GM12878 (cell line): ENCODE measurements around the gene BICD1. TPM values are rescaled to one million over a fixed set of nuclear protein-coding genes. Genes with fewer than 3 reads are reported as not detected.

Experiments used
- ATAC-seq: fragments of 200-7000 bp; cut with Tn5 transposase; 3 replicates; pipeline ENCODE4 v1.9.1; 2020; ENCODE audit warnings: mild to moderate bottlenecking, moderate library complexity
- BruUV-seq: library from RNA; stranded (reverse); fragments of 400-500 nt; replicated peaks from 2 replicates; lab custom pipeline; 2021; lab: Mats Ljungman, UMichigan
- CTCF ChIA-PET: fragments of 300-600 bp; sonication (Branson Sonifier 250); formaldehyde crosslinking; extraction: SDS; loops from one replicate; lab custom pipeline; 2021; ENCODE audit warnings: inconsistent platforms; lab: Yijun Ruan, JAX
- POLR2A ChIA-PET: fragments of 350-600 bp; formaldehyde crosslinking; extraction: SDS; loops from one replicate; lab custom pipeline; 2021; ENCODE audit warnings: inconsistent platforms; lab: Charles Lee
- RAD21 ChIA-PET: fragments of 300-600 bp; sonication (Branson Sonifier 250); formaldehyde crosslinking; loops from one replicate; lab custom pipeline; 2023; ENCODE audit warnings: antibody characterized with exemption; ENCODE audit not compliant: unreplicated experiment; lab: Charles Lee
- SMC1A ChIA-PET: fragments of 300-600 bp; sonication (Branson Sonifier 250); formaldehyde crosslinking; loops from one replicate; lab custom pipeline; 2023; ENCODE audit not compliant: unreplicated experiment, uncharacterized antibody; lab: Charles Lee
- DNase-seq: peaks from one replicate; pipeline ENCODE4 v3.0.0-alpha.2; 2011; ENCODE audit warnings: low read depth, low spot score
- FAIRE-seq: peaks from 3 replicates; lab custom pipeline; 2011; peaks lifted over from hg19 to GRCh38; lab: Jason Lieb, UNC
- H2AFZ ChIP-seq: 2 replicates; pipeline ENCODE4 v1.6.0; 2011; ENCODE audit warnings: low read depth, low read length, control low read depth; ENCODE audit not compliant: control insufficient read depth
- H3K27ac ChIP-seq: 2 replicates; pipeline ENCODE4 v1.5.1; 2011; ENCODE audit warnings: control low read depth; ENCODE audit not compliant: control insufficient read depth, insufficient read depth
- H3K27me3 ChIP-seq, 2 experiments: replicated peaks in 1 of 2; 2 replicates each; pipeline versions ENCODE4 v1.6.0 to v1.6.1; 2011; ENCODE audit warnings: low read length in 1 of 2; ENCODE audit not compliant: control insufficient read depth in 2 of 2, insufficient read depth in 2 of 2
- H3K36me3 ChIP-seq, 2 experiments: 2 replicates each; pipeline ENCODE4 v1.5.1; 2011; ENCODE audit warnings: low read length in 1 of 2; ENCODE audit not compliant: control insufficient read depth in 2 of 2, insufficient read depth in 2 of 2
- H3K4me1 ChIP-seq: 2 replicates; pipeline ENCODE4 v1.6.1; 2011; ENCODE audit warnings: mild to moderate bottlenecking, low read length, moderate library complexity, mixed read lengths; ENCODE audit not compliant: control insufficient read depth, insufficient read depth
- H3K4me2 ChIP-seq: 2 replicates; pipeline ENCODE4 v1.6.0; 2011; ENCODE audit warnings: control low read depth; ENCODE audit not compliant: control insufficient read depth, insufficient read depth
- H3K4me3 ChIP-seq: fragments of 200-600 bp; sonication (generic); 2 replicates; pipeline ENCODE4 v1.5.1; 2016
- H3K79me2 ChIP-seq: 2 replicates; pipeline ENCODE4 v1.6.0; 2011; ENCODE audit warnings: low read length; ENCODE audit not compliant: control insufficient read depth, insufficient read depth
- H3K9ac ChIP-seq: 2 replicates; pipeline ENCODE4 v1.8.0; 2011; ENCODE audit warnings: low read length, control low read depth, mixed read lengths; ENCODE audit not compliant: control insufficient read depth, insufficient read depth
- H3K9me3 ChIP-seq: replicated peaks from 3 replicates; pipeline ENCODE4 v1.5.1; 2011; ENCODE audit warnings: mild to moderate bottlenecking, low read length; ENCODE audit not compliant: control insufficient read depth, insufficient read depth
- H4K20me1 ChIP-seq: 2 replicates; pipeline ENCODE4 v1.6.0; 2011; ENCODE audit not compliant: control insufficient read depth, insufficient read depth
- BCL3 ChIP-seq: IDR thresholded peaks from 2 replicates; pipeline ENCODE4 v1.6.1; 2011; ENCODE audit warnings: borderline replicate concordance, low read depth, mild to moderate bottlenecking, moderate library complexity, low read length; ENCODE audit not compliant: insufficient read depth, poor library complexity, severe bottlenecking
- IKZF2 ChIP-seq, 2 experiments: fragments of 450-650 bp; IDR thresholded peaks; 2 replicates each; pipeline ENCODE4 v1.6.1; 2017; ENCODE audit warnings: mild to moderate bottlenecking in 2 of 2, moderate library complexity in 2 of 2
- MEF2A ChIP-seq: IDR thresholded peaks from 2 replicates; pipeline ENCODE4 v1.6.1; 2011; ENCODE audit warnings: low read depth, mild to moderate bottlenecking, low read length, moderate library complexity; ENCODE audit not compliant: insufficient read depth
- MLLT1 ChIP-seq: fragments of 450-650 bp; IDR thresholded peaks from 2 replicates; pipeline ENCODE4 v1.6.1; 2016; ENCODE audit warnings: mild to moderate bottlenecking
- MYB ChIP-seq: fragments of 150-350 bp; IDR thresholded peaks from 2 replicates; pipeline ENCODE4 v1.6.1; 2014; ENCODE audit warnings: mild to moderate bottlenecking, low read depth, low read length, borderline replicate concordance
- POLR2AphosphoS2 ChIP-seq: IDR thresholded peaks from 2 replicates; pipeline ENCODE4 v1.6.1; 2011; ENCODE audit warnings: low read depth, mild to moderate bottlenecking, low read length, improper control_type of control experiment, moderate library complexity
- TBL1XR1 ChIP-seq: IDR thresholded peaks from 2 replicates; pipeline ENCODE4 v1.6.1; 2012; ENCODE audit warnings: low read depth, low read length, improper control_type of control experiment
- ZZZ3 ChIP-seq: IDR thresholded peaks from 2 replicates; pipeline ENCODE4 v1.6.1; 2011; ENCODE audit warnings: low read depth; ENCODE audit not compliant: control insufficient read depth, insufficient read length
- WGBS: methylation state at CpG from one replicate; pipeline ENCODE4 v1.1.6; 2016; ENCODE audit warnings: low lambda C conversion rate; ENCODE audit not compliant: insufficient replicate concordance, insufficient coverage; ENCODE audit errors: missing lambda C conversion rate; 5-methylcytosine and 5-hydroxymethylcytosine counted together
- in situ Hi-C: fragments of 300-500 bp; cut with MboI; formaldehyde crosslinking; loops from 9 replicates; pipeline ENCODE4 v1.14.3; 2018; ENCODE audit warnings: mixed read lengths
- intact Hi-C: fragments of 100-400 bp; cut with micrococcal nuclease; formaldehyde crosslinking; loops from one replicate; pipeline ENCODE4 v1.14.2; 2022; ENCODE audit not compliant: unreplicated experiment
- polyA plus RNA-seq, 11 experiments: library from polyadenylated mRNA; depleted of rRNA in 4 of 11; unstranded in 6 of 11; stranded (reverse) in 5 of 11; fragments of >200 nt; fragmentation: Nextera tagmentation in 4 of 11; fragmentation: Illumina TruSeq in 1 of 11; extraction: Ambion mirVana in 4 of 11; extraction: Trizol in 1 of 11; gene quantifications; 1 replicate in 1 of 11; 2 replicates in 10 of 11; pipeline versions ENCODE4 v1.2.1 to v1.2.3, GENCODE V29; 2011 to 2016; ENCODE audit warnings: inconsistent platforms in 2 of 11, missing spikeins in 2 of 11, low read depth in 1 of 11
- total RNA-seq, 4 experiments: library from RNA; depleted of rRNA in 3 of 4; stranded (reverse); fragments of >200 nt in 3 of 4; fragmentation: Illumina TruSeq in 1 of 4; extraction: Trizol in 1 of 4; gene quantifications; 2 replicates each; pipeline versions ENCODE4 v1.2.1 to v1.2.3, GENCODE V29; 2013 to 2021

BICD1 gene
- total and polyA plus RNA-seq, 10 of the 15 experiments (the other 5 are each of a cell fraction or from before 2014, with no cell fraction given) = 4.7 to 32.5 (median 14.4) TPM

GRCh38 chr12:32397696-32398095, 291.0 kb downstream of the BICD1 start:
- Histone ChIP-seq H2AFZ (no peak overlapping the region), H3K9ac (no peak overlapping the region), H3K36me3 (no peaks in the 10 kb centered on the region), H3K4me2 (no peak overlapping the region), H3K4me1 (no peaks in the 10 kb centered on the region), H3K27me3 (peaks cover 2 to 7% of the 10 kb centered on the region in 2 experiments; a peak in 3 of 4 replicates), H3K79me2 (no peaks in the 10 kb centered on the region), H3K9me3 (no peaks in the 10 kb centered on the region), H3K27ac (no peak overlapping the region), H3K4me3 (no peak overlapping the region), H4K20me1 (no peaks in the 10 kb centered on the region)
- RAD21 ChIA-PET = no interaction called here
- SMC1A ChIA-PET = interaction anchor here (0.7 to 1.1 kb wide), 4 partner anchors 10 to 274 kb away, joined by 3 to 4 read pairs (median 4); no protein-coding TSS in a partner anchor
- CTCF ChIA-PET = no interaction called here
- WGBS = 29% methylated on average over 4 of the region's 4 CpGs
- FAIRE-seq = no peak
- intact Hi-C loops (no loop called here), in situ Hi-C loops (no loop called here)
- DNase-seq = no peak
- BruUV-seq = no TSS peak
- no peak for TF ChIP-seq ZZZ3
- no peak for TF ChIP-seq POLR2AphosphoS2
- TF ChIP-seq BCL3 = no peak
- no peak for TF ChIP-seq MYB
- TF ChIP-seq TBL1XR1 = no peak
- TF ChIP-seq MLLT1 = no peak
- TF ChIP-seq IKZF2 (IDR thresholded peaks at IDR 0.05) = no peak
- TF ChIP-seq MEF2A = no peak
- POLR2A ChIA-PET = interaction anchor here (0.6 kb wide), 1 partner anchor 26 kb away, joined by 3 read pairs; no protein-coding TSS in a partner anchor
- no peak for ATAC-seq
